Measurements from ENCODE around the gene BDNF. TPM values are rescaled to one million over a fixed set of nuclear protein-coding genes. Genes with fewer than 3 reads are reported as not detected.

Gene BDNF
- total RNA-seq, 4 donors from 2014 or later, result 0.93 to 4.6 (median 1.5) TPM

- TF ChIP-seq POLR2A (IDR thresholded peaks at IDR 0.05) (no peak), CTCF (IDR thresholded peaks at IDR 0.05) (no peak)
- no peak overlapping the region for H3K4me3 ChIP-seq (ENCODE audit: low read depth, poor library complexity, severe bottlenecking)
- 1 to 2% methylated on average over 26 to 42 of the region's 52 CpGs for WGBS, 2 donors
- intact Hi-C loops (cut with DNase I; ENCODE audit: low total_unique reads), result no loop called here
- DNase-seq (ENCODE audit: low spot score in 2 of 2), result no peak
Observed at GRCh38 chr11:27718863-27719545, 18.7 kb upstream of the BDNF start.

GRCh38 chr11:27718346-27718862 lies 18.1 kb upstream of the BDNF start:
- no peak overlapping the region for H3K4me3 ChIP-seq (ENCODE audit: low read depth, poor library complexity, severe bottlenecking)
- 1 to 2% methylated on average over 29 to 30 of the region's 30 CpGs for WGBS, 2 donors
- DNase-seq (ENCODE audit: low spot score in 2 of 2), result no peak
- intact Hi-C loops (cut with DNase I; ENCODE audit: low total_unique reads), result no loop called here
- TF ChIP-seq CTCF (IDR thresholded peaks at IDR 0.05) (no peak), POLR2A (IDR thresholded peaks at IDR 0.05) (no peak)

- DNase-seq (ENCODE audit: low spot score in 2 of 2), result no peak
- 6% methylated on average over 8 of the region's 8 CpGs for WGBS, 2 donors
- TF ChIP-seq POLR2A (IDR thresholded peaks at IDR 0.05) (no peak), CTCF (IDR thresholded peaks at IDR 0.05) (no peak)
- intact Hi-C loops (cut with DNase I; ENCODE audit: low total_unique reads), result no loop called here
- H3K4me3 ChIP-seq (ENCODE audit: low read depth, poor library complexity, severe bottlenecking), result no peak overlapping the region
Observed at GRCh38 chr11:27717801-27718229, 17.6 kb upstream of the BDNF start.

GRCh38 chr11:27717377-27717776 lies 17.1 kb upstream of the BDNF start:
- no peak for DNase-seq (ENCODE audit: low spot score in 2 of 2)
- no peak for TF ChIP-seq CTCF (IDR thresholded peaks at IDR 0.05)
- no peak for TF ChIP-seq POLR2A (IDR thresholded peaks at IDR 0.05)
- intact Hi-C loops (cut with DNase I; ENCODE audit: low total_unique reads), result no loop called here
- no peak overlapping the region for H3K4me3 ChIP-seq (ENCODE audit: low read depth, poor library complexity, severe bottlenecking)

GRCh38 chr11:27716835-27717234 lies 16.6 kb upstream of the BDNF start:
- no peak overlapping the region for H3K4me3 ChIP-seq (ENCODE audit: low read depth, poor library complexity, severe bottlenecking)
- intact Hi-C loops (cut with DNase I; ENCODE audit: low total_unique reads), result no loop called here
- no peak for TF ChIP-seq CTCF (IDR thresholded peaks at IDR 0.05)
- no peak for TF ChIP-seq POLR2A (IDR thresholded peaks at IDR 0.05)
- WGBS, 2 donors, result 34 to 35% methylated on average over 2 of the region's 2 CpGs
- DNase-seq (ENCODE audit: low spot score in 2 of 2), result no peak

GRCh38 chr11:27716216-27716615 lies 16.0 kb upstream of the BDNF start:
- DNase-seq (ENCODE audit: low spot score in 2 of 2), result no peak
- no peak overlapping the region for H3K4me3 ChIP-seq (ENCODE audit: low read depth, poor library complexity, severe bottlenecking)
- WGBS, 2 donors, result 78 to 80% methylated on average over 2 of the region's 2 CpGs
- intact Hi-C loops (cut with DNase I; ENCODE audit: low total_unique reads), result no loop called here
- TF ChIP-seq POLR2A (IDR thresholded peaks at IDR 0.05) (no peak), CTCF (IDR thresholded peaks at IDR 0.05) (no peak)

Measured in lower leg skin (tissue), 4 donors.